Fibroblast of the aortic adventitia (primary cell): ENCODE measurements around the gene PSMC3IP. TPM values are rescaled to one million over a fixed set of nuclear protein-coding genes. Genes with fewer than 3 reads are reported as not detected.
"Not testable (repeated sequence)": the region's sequence is repeated elsewhere in the genome, so short reads cannot be mapped to it uniquely, and the experiment has no call there.

Experiments
- DNase-seq: peaks from one replicate; pipeline ENCODE4 v3.0.0-alpha.2; 2010; ENCODE audit warnings: low read depth
- H3K4me3 ChIP-seq: 2 replicates; pipeline ENCODE4 v1.5.1; 2011; ENCODE audit warnings: low read depth, mild to moderate bottlenecking, control low read depth, low read length, moderate library complexity
- CTCF ChIP-seq: IDR thresholded peaks from 2 replicates; pipeline ENCODE4 v1.5.1; 2011; ENCODE audit warnings: mild to moderate bottlenecking, low read length, control low read depth, inconsistent platforms; ENCODE audit not compliant: insufficient read depth
- total RNA-seq: library from RNA; depleted of rRNA; stranded (reverse); fragments of >200 nt; gene quantifications from 2 replicates; pipeline ENCODE4 v1.2.3, GENCODE V29; 2012; ENCODE audit warnings: low replicate concordance

Gene PSMC3IP
- total RNA-seq, 1 donor, result 18.3 TPM

- H3K4me3 ChIP-seq, result no peak overlapping the region
- DNase-seq, result no peak
- no peak for TF ChIP-seq CTCF
These were observed 17.3 kb downstream of the PSMC3IP start for GRCh38 chr17:42560246-42560645.

GRCh38 chr17:42559075-42559474 is 18.5 kb downstream of the PSMC3IP start:
- no peak for DNase-seq
- H3K4me3 ChIP-seq, result no peak overlapping the region
- no peak for TF ChIP-seq CTCF

GRCh38 chr17:42555961-42556617 is 21.4 kb downstream of the PSMC3IP start:
- DNase-seq, H3K4me3 ChIP-seq: not testable (repeated sequence)
- TF ChIP-seq CTCF, result peak; percentile 16

- H3K4me3 ChIP-seq, result peak overlapping the region; percentile 89
- DNase-seq, result no peak
- no peak for TF ChIP-seq CTCF
These were observed 22.4 kb downstream of the PSMC3IP start for GRCh38 chr17:42555122-42555622.

- DNase-seq, result peak; percentile 68
- no peak for TF ChIP-seq CTCF
- H3K4me3 ChIP-seq, result peak overlapping the region; percentile 89
These were observed 23.0 kb downstream of the PSMC3IP start for GRCh38 chr17:42554250-42555121.

- no peak for DNase-seq
- TF ChIP-seq CTCF, result no peak
- peak overlapping the region; percentile 89 for H3K4me3 ChIP-seq
These were observed 23.7 kb downstream of the PSMC3IP start for GRCh38 chr17:42553866-42554249.
